Amniotic stem cell (primary cell): Measurements from ENCODE around the gene ARHGAP32.

Source experiments
- DNase-seq: peaks from one replicate; lab custom pipeline; 2025; lab: John Stamatoyannopoulos, UW

ARHGAP32 gene

GRCh38 chr11:128956401-128957201 lies 235.5 kb downstream of the ARHGAP32 start:
- peak; percentile 61 for DNase-seq

- DNase-seq, result no peak
Observed at GRCh38 chr11:128955636-128956035, 236.5 kb downstream of the ARHGAP32 start.

DNA sequence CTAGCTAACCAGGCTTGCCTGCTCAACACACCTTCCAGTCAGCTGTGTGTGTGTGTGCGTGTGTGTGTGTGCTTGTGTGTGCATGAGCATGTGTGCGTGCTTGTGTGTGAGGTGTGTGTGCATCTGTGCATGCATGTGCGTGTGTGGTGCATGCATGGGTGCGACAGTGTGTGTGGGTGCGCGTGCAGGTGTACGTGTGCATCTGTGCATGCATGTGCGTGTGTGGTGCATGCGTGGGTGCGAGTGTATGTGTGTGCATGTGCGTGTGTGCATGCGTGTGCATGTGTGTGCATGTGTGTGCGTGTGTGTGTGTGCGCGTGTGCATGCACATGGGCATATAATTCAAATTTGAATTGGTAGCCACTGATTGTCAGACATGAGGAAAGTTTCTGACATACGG lies 239.0 kb downstream of the ARHGAP32 start:
- DNase-seq, result no peak

DNA sequence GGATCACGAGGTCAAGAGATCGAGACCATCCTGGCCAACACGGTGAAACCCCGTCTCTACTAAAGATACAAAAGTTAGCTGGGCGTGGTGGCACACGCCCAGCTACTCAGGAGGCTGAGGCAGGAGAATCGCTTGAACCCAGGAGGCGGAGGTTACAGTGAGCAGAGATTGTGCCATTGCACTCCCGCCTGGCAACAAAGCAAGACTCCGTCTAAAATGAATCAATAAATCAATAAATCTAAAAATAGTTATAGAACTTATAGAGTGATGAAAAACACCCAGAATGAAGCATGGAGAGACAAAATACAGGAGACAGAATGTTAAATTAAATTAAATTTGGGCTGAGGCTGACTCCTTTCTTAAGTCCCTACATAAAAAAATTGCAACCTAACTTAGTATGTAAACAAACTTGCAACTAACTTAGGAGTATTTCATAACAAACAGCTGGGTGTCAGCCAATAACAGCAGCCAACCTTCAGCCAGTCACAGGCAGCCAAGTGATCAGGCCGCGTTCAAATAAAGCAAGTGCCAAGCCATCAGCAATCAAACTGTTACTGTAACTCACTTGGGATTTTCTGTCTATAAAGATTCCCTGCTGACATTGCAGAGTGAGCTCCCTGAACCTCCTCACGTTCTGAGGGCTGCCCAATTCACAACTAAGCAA lies 242.2 kb downstream of the ARHGAP32 start:
- no peak for DNase-seq

DNA sequence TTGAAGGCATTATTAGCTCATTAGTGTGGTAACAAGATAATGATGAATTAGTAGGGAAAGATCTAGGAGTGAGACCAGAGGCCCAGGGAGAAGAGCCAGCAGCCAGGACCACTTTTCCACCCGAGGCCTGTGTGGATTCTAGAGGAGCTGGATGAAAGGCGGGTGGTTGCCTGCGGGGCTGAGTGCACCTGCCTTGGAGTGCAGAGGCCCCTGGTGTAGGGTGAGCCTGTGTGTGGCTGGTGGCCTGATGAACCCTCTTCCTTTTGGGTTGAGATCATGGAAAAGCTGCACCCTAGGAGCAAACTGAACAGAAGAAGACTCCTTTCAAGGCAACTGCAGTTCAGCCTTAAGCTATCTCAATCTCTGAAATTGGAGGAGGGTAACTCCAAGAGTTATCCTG lies 243.5 kb downstream of the ARHGAP32 start:
- no peak for DNase-seq

- no peak for DNase-seq
Observed at GRCh38 chr11:128947773-128948172, 244.4 kb downstream of the ARHGAP32 start.

GRCh38 chr11:128946648-128947047 lies 245.5 kb downstream of the ARHGAP32 start:
- no peak for DNase-seq

GRCh38 chr11:128943428-128943976 lies 248.6 kb downstream of the ARHGAP32 start:
- DNase-seq, result no peak

DNA sequence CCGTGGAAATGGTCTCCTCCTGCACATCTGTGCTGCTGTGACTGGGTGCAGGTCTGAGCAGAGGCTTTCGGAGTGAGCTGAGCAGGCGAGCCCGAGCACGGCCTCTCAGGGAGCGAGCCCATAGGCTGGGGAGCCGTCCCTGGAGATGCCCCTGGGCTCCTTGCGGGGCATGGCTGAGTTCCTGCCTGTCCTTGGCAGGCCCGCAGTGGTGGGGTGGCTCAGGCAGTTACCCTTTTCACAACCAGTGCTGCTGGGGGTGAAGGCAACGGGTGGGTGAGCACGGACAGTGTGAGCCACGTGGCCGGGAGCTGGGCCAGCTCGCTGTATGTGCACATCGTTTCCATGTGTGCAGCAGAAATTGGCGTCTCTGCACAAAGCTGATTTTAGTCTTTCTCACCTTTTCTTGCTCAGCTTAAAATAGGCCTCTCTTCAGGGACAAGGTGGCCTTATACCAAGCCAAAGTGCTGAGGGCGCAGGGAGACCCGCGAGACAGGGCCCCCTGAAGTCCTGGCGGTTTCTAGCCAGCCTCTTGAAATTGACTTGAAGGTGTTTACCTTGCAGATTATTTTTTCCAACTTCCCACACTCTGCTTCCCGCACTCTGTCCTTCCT lies 249.2 kb downstream of the ARHGAP32 start, which contains the start of gene TP53AIP1:
TP53AIP1 (minus strand) TSS at position 55 of the 611 bp plus-strand sequence. CDS start 5,053 bp downstream, outside the sequence.
- no peak for DNase-seq

- no peak for DNase-seq
Observed at GRCh38 chr11:128942272-128942612, 249.9 kb downstream of the ARHGAP32 start.

DNA sequence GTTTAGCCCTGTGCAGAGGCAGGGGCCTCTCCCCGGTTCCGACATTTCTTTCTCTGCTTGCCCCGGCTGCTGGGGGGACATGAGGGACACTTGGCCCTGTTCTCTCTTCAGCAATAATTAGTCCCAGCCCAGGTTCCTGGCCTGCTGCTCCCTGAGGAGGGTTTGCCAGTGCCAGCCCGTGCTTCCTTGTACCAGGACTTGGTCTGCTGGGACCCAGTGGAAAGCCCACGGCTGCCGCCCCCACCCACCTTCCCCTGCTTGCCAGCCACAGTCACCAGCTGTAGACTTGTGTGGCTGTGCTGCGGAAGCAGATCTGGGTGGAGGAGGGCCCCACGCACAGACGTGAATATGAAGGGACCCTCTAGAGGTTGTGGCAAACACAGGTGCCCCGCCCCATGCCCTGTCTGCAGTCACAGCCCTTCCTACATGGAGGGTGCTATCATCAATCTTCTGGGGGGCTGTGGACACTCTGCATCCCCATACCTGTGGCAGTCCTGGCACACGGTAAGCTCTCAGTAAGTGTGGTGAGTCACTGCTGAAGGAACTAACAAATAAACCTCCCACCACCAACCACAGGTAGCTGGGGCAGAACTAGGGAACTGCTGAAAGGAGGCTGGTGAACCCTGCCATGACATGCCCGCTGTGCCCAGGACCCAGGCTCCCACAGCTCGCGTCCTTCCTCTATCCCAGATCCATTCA lies 250.4 kb downstream of the ARHGAP32 start:
- no peak for DNase-seq

- no peak for DNase-seq
Observed at GRCh38 chr11:128941110-128941509, 251.0 kb downstream of the ARHGAP32 start.

- DNase-seq, result no peak
Observed at GRCh38 chr11:128940603-128941002, 251.5 kb downstream of the ARHGAP32 start.

- DNase-seq, result no peak
Observed at GRCh38 chr11:128940156-128940555, 252.0 kb downstream of the ARHGAP32 start.

DNA sequence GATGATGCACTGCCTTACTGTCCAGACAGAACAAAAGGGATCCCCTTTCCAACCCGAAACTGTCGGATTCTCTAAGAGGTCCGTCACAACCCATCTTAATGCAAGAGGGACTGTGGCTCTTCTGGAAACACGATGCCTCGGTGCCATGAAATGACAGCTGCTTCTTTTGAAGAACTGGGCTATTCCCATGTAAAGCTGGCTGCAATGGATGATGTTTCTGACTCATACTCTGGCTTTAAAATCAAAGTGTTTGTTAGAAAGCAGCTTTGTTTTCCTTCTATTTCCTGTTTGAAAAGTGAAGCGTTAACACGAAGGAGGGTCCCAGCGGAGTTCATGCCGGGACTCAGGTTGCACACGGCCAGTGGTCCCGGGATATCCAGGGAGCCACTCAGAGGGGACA lies 252.5 kb downstream of the ARHGAP32 start:
- DNase-seq, result no peak

GRCh38 chr11:128938156-128938885 lies 253.8 kb downstream of the ARHGAP32 start:
- no peak for DNase-seq

DNA sequence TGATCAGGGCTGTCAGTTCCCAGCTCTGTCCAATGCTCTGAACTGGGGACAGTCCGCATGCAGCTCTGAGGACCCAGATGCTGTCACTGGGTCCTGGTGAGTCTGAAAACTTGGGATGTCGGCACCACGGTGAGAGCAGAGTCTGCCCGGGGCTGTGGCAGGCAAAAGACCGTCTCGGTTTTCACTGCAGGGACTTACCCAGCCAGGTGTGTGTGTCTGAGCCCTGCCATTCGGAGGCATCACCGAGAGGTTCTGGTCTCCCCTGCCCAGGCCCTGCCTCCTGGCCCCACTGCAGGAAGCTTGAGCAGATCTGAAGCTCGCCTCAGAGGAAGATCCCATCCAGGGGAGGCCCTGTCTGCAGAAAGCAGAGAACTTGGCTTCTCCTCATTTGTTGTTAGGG lies 254.6 kb downstream of the ARHGAP32 start:
- DNase-seq, result no peak

DNA sequence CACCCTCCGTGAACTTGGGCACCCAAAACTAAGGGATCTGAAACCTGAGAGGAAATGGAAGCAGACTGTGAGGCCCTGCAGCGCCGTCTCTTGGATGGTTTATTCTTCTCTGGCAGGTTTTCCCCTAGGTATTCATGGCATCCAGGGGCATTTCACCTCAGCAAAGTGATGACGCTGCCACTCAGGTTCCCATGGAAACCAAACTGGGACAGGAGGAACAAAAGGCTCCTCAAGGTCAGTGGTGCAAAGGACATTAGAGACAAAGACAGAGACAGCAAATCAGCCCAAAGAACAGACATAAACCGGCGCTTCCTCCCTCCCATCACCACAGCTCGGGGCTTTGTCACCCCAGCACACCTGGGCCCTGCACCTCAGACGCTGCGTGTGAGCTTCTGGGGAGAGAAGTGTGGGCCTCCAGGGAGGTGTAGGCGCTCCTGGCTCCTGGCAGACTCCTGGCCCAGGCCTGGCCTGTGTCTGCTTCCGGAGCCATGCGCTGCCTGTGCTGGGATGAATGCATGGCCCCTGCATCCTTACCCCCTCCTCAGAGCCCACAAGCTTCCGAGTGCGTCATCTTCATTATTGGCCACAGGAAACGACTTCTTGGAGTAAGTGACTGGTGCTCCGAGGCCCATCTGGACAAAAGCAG lies 255.4 kb downstream of the ARHGAP32 start:
- no peak for DNase-seq

DNA sequence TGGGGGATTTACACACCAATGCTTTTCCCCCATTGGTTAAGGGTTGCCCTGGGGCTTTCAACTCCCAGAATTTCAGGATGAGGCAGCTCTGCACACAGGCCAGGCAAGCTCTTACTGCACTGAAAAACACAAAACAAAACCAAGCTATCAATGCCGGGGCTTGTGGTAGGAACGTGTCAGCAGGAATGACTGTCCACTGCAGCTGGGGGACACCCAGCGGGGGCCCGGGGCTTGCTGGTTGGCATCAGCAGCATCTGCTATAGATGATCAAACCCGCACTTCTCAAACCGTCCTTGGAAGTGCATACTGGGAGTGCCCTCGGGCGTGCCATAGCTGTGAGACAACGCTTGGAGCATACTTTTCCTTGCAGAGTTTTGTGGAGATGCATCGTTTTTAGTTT lies 257.2 kb downstream of the ARHGAP32 start:
- no peak for DNase-seq

- DNase-seq, result no peak
Observed at GRCh38 chr11:128934351-128934750, 257.8 kb downstream of the ARHGAP32 start.
